ENCODE data around the gene IKZF5. TPM values are rescaled to one million over a fixed set of nuclear protein-coding genes. Genes with fewer than 3 reads are reported as not detected.

Gene IKZF5
- total RNA-seq, 2 experiments from 2014 or later = 3.7 to 15.8 TPM

- no peak overlapping the region for H3K4me3 ChIP-seq (ENCODE audit: low read depth, low read length, poor library complexity, severe bottlenecking)
- no peaks in the 10 kb centered on the region for H3K79me2 ChIP-seq (ENCODE audit: insufficient read depth, low read depth, low read length)
- H3K9me2 ChIP-seq (ENCODE audit: insufficient read depth, low read length) = no peaks in the 10 kb centered on the region
- H3K36me3 ChIP-seq (ENCODE audit: insufficient read depth, low read length) = no peaks in the 10 kb centered on the region
- POLR2A ChIA-PET = interaction anchor here (1.7 kb wide), 1 partner anchor 9 kb away, joined by 5 read pairs; no protein-coding TSS in a partner anchor
- H3K27ac ChIP-seq (ENCODE audit: low read depth, low read length, poor library complexity, severe bottlenecking) = no peak overlapping the region
- TF ChIP-seq CTCF (conservative IDR thresholded peaks at IDR 0.05; ENCODE audit: low read length) (no peak), EZH2phosphoT487 (IDR thresholded peaks at IDR 0.05; ENCODE audit: borderline replicate concordance, low read depth, low read length) (no peak)
- intact Hi-C loops (cut with micrococcal nuclease; ENCODE audit: unreplicated experiment) = no loop called here
- H4K20me1 ChIP-seq (ENCODE audit: insufficient read depth, low read length) = no peaks in the 10 kb centered on the region
- BruUV-seq (replicated peaks) = no TSS peak
- no peaks in the 10 kb centered on the region for H3K4me1 ChIP-seq (ENCODE audit: insufficient read depth, low read length, poor library complexity, severe bottlenecking)
- CTCF ChIA-PET (ENCODE audit: unreplicated experiment) = no interaction called here
- no peak for DNase-seq (ENCODE audit: low spot score)
- H2AFZ ChIP-seq (ENCODE audit: low read length) = no peak overlapping the region
- H3K9me3 ChIP-seq (ENCODE audit: low read length) = no peaks in the 10 kb centered on the region
- H3K4me2 ChIP-seq (ENCODE audit: low read length) = no peak overlapping the region
Measured at GRCh38 chr10:123019941-123020703, 11.5 kb upstream of the IKZF5 start.

- BruUV-seq (replicated peaks) = no TSS peak
- TF ChIP-seq EZH2phosphoT487 (IDR thresholded peaks at IDR 0.05; ENCODE audit: borderline replicate concordance, low read depth, low read length) (no peak), CTCF (conservative IDR thresholded peaks at IDR 0.05; ENCODE audit: low read length) (no peak)
- Histone ChIP-seq H3K9me2 (ENCODE audit: insufficient read depth, low read length) (no peaks in the 10 kb centered on the region), H3K4me1 (ENCODE audit: insufficient read depth, low read length, poor library complexity, severe bottlenecking) (no peaks in the 10 kb centered on the region), H3K4me3 (ENCODE audit: low read depth, low read length, poor library complexity, severe bottlenecking) (no peak overlapping the region), H3K36me3 (ENCODE audit: insufficient read depth, low read length) (no peaks in the 10 kb centered on the region), H3K4me2 (ENCODE audit: low read length) (no peak overlapping the region), H3K9me3 (ENCODE audit: low read length) (no peaks in the 10 kb centered on the region), H3K27ac (ENCODE audit: low read depth, low read length, poor library complexity, severe bottlenecking) (no peak overlapping the region), H4K20me1 (ENCODE audit: insufficient read depth, low read length) (no peaks in the 10 kb centered on the region), H3K79me2 (ENCODE audit: insufficient read depth, low read depth, low read length) (no peaks in the 10 kb centered on the region), H2AFZ (ENCODE audit: low read length) (no peak overlapping the region)
- DNase-seq (ENCODE audit: low spot score) = no peak
- intact Hi-C loops (cut with micrococcal nuclease; ENCODE audit: unreplicated experiment) = no loop called here
- ChIA-PET CTCF (ENCODE audit: unreplicated experiment) (no interaction called here), POLR2A (no interaction called here)
Measured at GRCh38 chr10:123019264-123019663, 10.7 kb upstream of the IKZF5 start.

GRCh38 chr10:123018531-123018930 lies 9.9 kb upstream of the IKZF5 start:
- H2AFZ ChIP-seq (ENCODE audit: low read length) = no peak overlapping the region
- H3K79me2 ChIP-seq (ENCODE audit: insufficient read depth, low read depth, low read length) = no peaks in the 10 kb centered on the region
- no peaks in the 10 kb centered on the region for H4K20me1 ChIP-seq (ENCODE audit: insufficient read depth, low read length)
- no peak for DNase-seq (ENCODE audit: low spot score)
- no peaks in the 10 kb centered on the region for H3K4me1 ChIP-seq (ENCODE audit: insufficient read depth, low read length, poor library complexity, severe bottlenecking)
- intact Hi-C loops (cut with micrococcal nuclease; ENCODE audit: unreplicated experiment) = no loop called here
- no peaks in the 10 kb centered on the region for H3K9me3 ChIP-seq (ENCODE audit: low read length)
- TF ChIP-seq EZH2phosphoT487 (IDR thresholded peaks at IDR 0.05; ENCODE audit: borderline replicate concordance, low read depth, low read length) (no peak), CTCF (conservative IDR thresholded peaks at IDR 0.05; ENCODE audit: low read length) (no peak)
- H3K4me3 ChIP-seq (ENCODE audit: low read depth, low read length, poor library complexity, severe bottlenecking) = no peak overlapping the region
- ChIA-PET CTCF (ENCODE audit: unreplicated experiment) (no interaction called here), POLR2A (no interaction called here)
- H3K4me2 ChIP-seq (ENCODE audit: low read length) = no peak overlapping the region
- H3K27ac ChIP-seq (ENCODE audit: low read depth, low read length, poor library complexity, severe bottlenecking) = no peak overlapping the region
- no TSS peak for BruUV-seq (replicated peaks)
- no peaks in the 10 kb centered on the region for H3K9me2 ChIP-seq (ENCODE audit: insufficient read depth, low read length)
- H3K36me3 ChIP-seq (ENCODE audit: insufficient read depth, low read length) = no peaks in the 10 kb centered on the region

Data from OCI-LY7 (cell line).